Medulla oblongata (tissue), 1 donor: Measurements from ENCODE around the gene DOCK8.
"Not testable (repeated sequence)": the region's sequence is repeated elsewhere in the genome, so short reads cannot be mapped to it uniquely, and the experiment has no call there.

ENCODE experiments used
- DNase-seq: peaks from one replicate; pipeline ENCODE4 v3.0.0-alpha.2; 2015; ENCODE audit errors: extremely low spot score

DOCK8 gene

DNA sequence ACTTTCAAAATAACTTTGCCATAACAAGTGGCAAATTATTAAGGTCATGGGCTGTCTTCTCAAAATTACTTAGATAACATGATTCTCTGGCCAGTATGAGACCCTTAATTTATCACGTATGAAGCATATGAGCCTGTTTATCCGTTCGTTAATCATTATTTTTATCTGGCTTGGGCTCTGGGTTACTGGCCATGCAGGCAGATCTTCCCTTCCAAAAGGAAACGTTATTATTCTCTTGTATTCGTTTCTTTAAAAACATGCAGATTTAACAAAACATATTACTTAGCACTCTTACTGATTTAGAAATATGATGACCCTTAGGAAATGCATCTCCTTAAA, 148.6 kb downstream of the DOCK8 start:
- DNase-seq = no peak

DNA sequence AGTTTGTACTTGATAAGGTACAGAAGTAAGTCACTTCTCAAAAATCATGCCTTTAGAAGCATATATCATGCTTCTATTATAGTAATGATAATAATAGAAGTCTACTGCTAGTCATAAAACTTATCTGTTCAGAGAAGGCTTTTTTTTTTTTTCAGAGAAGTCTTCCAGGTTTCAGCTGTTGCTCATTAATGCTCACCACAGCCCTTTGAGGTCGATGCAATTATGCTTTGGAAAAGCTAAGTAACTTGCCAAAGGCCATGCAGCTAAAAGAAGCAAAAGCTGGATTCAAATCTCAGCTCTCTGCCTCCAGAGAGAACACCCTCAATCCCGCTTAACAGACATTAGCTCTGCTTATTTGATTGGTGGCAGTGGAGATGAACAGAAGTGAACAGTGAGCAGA, 150.8 kb downstream of the DOCK8 start:
- no peak for DNase-seq

DNA sequence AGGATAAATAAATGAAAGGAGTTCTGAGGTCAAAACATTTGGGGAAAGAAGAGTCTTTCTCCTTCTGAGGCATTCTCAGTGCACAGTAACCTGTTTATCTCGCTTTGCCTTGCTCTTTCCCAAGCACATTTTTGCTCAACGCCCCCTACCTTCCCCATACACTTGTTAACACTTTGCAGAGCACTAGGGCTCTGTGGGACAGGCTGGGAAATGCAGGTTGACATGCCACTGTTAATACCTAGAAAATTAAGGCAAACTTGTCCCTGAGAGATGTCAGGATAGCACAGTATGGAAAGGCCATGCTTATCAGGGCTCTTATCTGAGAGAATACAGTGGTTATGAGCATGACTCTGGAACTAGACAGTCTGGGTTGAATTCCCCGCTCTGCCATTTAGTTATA, 152.0 kb downstream of the DOCK8 start:
- no peak for DNase-seq

DNA sequence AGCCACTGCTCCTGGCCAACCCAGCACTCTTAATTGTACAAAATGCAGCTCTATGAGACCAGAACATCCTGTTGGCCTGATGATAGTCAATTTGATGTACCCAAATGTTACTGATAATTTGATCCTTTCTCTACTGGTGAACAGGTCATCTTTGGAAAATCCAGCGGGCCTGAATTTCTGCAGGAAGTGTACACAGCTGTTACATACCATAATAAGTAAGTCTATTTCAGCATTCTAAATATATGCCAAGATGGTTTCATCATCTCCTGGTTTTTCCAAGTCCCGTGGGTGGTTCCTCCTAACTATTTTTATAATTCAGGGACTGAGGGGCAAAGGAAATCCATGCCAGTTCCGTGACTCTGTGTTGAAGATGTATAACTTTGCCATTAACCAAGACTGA, 155.4 kb downstream of the DOCK8 start:
- DNase-seq = no peak

DNA sequence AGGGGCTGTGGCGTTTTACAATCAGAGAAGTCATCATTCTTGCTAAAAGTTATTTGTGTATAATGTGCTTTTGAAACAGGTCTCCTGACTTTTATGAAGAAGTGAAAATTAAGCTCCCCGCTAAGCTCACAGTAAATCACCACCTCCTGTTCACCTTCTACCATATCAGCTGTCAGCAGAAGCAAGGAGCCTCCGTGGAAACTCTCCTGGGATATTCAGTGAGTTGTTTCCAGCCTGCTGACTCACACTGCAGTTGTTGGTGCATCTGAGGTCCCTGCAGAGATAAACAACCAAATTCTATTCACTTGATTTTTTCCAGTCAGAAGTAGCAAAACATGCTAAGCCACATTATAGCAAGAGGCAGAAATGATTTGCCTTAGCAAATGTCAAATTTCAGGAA, 156.7 kb downstream of the DOCK8 start:
- no peak for DNase-seq

DNA sequence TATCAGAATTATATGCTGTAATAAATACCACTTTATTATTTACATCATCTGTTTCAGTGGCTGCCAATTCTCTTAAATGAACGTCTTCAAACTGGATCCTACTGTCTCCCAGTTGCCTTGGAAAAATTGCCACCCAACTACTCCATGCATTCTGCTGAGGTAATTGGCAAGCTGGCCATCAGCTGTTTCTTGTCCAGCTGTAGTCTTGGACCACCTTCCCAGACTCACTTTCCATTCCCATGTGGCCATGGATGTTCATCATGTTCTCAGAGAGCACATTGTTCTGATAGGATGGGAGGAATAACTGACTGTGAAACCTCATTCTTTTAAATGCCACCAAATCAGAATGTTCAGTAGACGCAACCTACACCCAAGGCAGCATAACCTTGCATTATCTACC, 157.5 kb downstream of the DOCK8 start:
- no peak for DNase-seq

DNA sequence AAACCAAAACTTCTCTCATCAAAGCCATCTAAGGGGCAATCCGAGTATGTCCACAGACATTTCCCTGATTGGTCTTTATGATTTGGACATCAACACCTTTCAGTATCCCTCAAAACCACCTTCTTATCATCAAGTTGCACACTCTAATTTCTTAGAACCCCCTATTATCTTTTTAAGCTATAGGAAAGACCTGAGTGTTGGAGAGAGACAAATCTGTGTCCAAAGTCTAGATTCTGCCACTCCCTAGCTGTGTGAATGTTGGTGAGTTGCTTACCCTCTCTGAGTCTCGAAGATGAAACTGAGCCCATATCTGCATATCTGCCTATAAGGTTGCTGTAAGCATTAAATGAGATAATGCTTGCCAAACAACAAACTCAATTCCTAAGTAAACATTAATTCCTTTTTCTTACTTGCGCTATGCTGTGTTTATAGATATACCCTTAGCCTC, 159.1 kb downstream of the DOCK8 start:
- no peak for DNase-seq

DNA sequence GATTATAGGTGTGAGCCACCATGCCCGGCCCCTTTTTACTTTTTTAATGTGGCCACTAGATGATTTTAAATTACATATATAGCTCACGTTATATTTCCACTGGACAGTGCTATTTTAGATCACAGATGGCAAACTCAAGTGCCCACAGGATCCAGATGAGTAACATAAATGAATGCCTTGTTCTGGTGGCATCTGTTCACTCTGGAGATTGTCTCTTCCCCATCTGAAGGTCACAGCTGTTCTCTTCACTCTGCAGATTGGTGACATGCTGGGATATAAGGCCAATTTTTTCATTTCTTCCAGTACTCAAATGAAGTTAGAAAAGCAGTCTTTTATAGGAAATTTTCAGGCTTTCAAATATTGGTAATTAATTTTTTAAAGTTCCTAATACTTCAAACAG, 160.1 kb downstream of the DOCK8 start:
- no peak for DNase-seq

DNA sequence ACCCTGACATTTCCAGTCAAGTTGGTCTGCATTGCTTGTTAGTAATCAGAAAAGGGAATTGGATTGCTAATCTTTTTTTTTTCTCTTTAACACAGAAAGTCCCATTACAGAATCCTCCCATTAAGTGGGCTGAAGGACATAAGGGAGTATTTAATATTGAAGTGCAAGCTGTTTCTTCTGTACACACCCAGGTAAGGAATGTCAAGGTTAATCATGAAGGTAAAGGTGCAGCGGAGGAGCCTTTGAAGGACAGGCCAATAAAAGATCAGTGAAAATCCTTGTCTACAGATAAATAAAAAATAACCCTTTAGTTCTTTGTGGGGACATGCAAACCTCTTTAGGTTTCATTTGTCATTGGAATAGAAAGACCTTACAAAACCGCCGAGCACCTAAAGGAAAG, 161.4 kb downstream of the DOCK8 start:
- no peak for DNase-seq

DNA sequence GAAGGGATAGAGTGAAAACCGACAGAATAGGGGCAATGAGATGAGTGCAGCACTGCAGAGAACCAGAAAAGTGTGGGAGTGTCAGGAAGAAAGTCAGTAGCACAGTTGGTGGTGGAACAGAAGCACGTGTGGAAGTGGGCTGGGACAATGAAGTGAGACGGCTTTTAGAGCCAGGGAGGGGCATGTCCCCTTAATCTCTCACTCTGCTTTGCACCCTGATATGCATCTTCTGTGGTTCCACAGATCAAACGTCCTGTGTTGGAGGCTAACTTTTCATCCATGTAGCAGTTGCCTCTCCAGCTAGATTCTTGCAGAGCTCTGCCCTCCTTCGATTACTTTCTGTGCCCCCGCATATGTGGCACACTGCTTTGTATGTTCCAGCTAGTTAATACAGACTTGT, 163.6 kb downstream of the DOCK8 start:
- DNase-seq = no peak

DNA sequence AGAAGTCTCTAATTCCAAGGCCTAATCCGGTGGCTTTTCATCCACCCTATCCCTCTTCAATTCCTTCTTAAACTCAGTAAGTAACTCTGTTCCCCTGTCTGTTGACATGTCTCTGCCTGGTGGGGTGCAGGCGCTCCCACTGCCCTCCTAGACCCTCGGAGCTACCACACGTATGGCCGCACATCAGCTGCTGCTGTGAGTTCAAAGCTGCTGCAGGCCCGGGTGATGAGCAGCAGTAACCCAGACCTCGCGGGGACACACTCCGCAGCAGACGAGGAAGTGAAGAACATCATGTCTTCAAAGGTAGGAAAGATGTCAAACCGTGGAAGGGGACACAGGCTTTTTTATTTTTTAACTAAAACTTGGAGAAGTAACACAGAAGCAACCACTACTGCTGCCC, 167.7 kb downstream of the DOCK8 start:
- no peak for DNase-seq

DNA sequence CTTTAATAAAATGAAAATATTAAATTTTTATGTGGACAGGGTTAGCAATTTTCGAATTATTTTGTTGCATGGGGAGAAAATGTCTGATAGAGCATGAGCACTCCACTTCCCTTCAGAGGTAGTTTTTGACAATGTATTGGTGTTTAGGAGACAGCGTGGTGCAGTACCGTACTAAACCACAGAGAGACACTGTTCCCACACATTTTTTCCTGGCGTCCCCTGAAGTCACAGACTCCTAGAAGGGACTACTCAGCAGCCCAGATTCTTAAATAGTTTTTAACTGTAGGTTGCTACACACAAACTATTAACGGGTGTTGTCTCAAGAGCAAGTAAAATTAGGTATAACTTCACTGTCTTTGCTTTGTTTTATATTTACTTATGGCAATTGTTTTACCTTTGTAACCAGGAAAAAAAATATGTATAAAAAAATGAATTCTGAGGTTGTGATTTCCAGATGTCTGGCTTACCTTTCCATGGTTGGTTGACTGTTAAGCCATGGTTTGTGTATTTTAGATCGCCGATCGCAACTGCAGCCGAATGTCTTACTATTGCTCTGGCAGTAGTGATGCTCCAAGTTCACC, 171.2 kb downstream of the DOCK8 start:
- peak; percentile 86 for DNase-seq

DNA sequence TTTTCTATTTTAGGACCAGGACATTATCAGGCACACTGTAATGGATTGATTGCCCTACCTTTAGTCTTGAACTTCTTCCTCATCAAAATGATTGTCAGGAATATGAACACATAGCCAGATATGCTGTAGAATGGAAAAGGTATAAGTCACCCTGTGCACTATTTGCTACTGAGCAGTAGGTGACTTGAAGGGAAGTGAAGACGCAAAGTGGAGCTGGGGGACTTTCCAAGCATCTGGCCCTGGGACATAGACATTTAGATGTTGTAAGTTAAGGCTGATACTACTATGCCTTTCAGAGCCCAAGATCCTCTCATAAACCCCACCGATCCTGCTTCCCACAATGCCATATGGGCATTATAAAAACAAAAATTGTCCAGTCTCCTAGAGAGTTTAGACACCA, 174.5 kb downstream of the DOCK8 start:
- DNase-seq = no peak

DNA sequence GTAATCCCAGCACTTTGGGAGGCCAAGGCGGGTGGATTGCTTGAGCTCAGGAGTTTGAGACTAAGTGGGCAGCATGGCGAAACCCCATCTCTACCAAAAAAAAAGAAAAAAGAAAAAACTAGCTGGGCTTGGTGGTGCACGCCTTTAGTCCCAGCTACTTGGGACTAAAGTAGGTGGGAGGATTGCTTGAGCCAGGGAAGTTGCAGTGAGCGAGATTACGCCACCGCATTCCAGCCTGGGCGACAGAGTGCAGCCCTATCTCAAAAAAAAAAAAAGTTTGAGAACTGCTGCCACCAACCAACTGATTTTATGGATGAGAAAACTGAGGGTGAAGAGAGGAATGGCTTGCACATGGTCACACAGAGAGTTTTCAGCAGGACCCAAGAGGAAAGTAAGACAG, 175.1 kb downstream of the DOCK8 start:
- DNase-seq = no peak

DNA sequence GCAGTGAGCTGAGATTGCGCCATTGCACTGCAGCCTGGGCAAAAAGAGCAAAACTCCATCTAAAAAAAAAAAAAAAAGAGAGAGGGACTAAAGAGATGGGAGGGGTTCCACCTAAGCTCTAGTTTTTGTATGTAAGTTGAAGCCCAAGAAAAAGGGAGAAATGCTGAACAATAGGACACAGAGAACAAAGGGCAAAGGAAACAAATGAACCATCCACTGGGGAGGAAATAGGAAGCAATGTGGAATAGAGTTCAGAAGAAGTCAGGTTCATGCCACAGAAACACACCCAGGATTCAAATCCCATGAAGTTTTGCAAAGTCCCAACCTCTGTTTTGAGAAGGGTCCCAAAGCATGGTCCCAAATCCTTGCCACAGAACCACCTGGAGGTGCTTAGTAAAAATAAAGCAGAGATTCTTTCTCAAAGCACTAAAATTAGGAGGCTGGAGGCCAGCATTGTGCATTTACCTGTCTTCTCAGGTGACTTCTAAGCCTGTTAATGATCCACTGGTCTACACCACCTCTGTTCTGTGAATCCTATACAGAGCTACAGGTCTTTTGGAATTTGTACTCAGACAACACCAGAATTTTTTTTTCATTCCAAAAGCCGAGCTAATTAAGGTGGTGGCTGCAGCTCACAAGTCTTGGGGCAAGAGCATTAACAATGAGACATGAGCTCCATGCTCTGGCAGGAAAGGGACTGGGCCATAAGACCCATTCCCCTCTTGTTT, 177.6 kb downstream of the DOCK8 start:
- DNase-seq = no peak

DNA sequence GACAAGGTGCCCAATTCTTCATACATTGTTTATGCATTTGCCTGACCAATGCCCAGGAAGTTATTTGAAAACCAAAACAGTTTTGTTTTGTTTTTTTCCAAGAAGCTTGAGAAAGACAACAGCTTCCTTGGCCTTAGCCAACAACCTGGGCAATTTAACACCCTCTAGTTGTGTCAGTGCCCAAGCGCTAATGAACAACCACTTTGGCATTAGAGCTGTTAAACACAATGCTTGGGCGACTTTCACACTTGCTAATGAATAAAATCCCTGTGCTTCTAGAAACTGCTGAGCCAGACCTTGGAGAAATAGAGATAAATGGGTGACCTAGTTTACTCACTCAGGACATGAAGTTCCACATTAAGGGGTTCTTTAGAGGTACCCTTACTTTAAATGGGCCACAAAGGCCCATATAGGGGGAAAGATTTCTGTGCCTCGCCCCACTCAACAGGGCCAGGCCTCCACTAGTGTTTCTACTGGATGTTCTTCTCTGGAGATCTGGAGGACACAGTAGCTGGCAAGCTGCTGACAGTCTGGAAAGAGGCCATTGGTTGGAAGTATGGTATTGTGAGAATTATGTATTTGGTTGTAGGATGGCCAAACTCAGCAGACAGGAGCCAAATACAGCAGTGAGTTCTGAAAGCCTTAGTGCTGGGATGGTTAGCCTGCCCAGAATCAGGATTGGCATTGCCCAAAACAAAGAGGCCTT, 179.8 kb downstream of the DOCK8 start:
- peak; percentile 69 for DNase-seq

DNA sequence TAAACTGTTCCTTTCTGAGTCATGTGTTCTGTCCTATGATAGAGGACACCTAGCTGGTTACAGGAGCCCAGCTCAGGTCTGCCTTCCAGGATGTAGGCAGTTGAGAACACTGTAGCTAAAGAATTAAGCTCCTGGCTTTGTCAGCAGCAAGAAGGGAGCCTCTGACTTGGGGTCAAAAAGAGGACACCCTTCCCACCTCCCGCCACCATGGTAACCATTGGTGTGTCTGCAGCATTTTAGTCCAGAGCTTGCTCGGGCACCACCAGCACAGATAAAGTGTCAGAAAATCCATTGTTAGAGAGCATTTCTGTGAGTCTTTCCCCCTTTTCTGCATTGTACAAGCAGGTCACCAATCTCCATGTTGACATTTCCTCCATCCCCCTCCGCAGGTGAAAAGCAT, 181.7 kb downstream of the DOCK8 start:
- DNase-seq = no peak

DNA sequence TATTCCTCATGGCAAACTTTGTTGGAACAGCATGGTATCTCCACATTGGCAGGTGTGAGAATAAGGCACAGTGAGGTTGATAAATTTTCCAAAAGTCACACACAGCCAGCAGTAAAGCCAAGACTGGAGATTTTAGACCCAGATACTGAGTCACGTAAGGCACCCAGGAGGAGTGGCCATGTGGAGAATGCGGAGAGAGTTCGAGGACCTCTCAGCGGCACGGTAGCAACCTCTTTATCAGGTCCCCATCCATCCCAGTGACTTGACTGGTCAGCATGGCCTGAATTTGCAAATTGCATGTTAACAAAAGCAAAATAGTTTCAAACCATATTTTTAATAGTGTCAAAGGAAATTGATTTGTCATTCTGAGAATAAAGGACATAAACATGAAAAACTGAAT, 183.4 kb downstream of the DOCK8 start:
- DNase-seq = no peak

DNA sequence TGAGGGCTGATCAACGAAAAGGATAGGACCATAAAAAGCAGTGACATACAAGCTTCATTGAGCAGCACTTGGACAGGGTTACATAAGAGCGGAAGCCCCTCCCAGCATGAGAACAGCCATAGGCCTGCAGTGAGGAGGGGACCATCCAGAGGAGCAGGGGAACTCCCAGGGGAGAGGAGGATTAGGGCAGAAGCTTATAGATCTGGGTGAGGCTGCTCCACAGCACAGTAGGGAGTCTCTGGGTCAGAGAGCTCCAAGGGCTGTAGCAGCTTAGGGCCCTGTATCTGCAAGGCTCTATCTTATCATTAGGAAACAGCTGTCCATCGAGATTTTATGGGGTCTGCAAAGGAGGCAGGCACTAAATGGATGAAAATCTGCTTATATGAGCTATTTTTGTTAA, 186.6 kb downstream of the DOCK8 start:
- DNase-seq = no peak

DNA sequence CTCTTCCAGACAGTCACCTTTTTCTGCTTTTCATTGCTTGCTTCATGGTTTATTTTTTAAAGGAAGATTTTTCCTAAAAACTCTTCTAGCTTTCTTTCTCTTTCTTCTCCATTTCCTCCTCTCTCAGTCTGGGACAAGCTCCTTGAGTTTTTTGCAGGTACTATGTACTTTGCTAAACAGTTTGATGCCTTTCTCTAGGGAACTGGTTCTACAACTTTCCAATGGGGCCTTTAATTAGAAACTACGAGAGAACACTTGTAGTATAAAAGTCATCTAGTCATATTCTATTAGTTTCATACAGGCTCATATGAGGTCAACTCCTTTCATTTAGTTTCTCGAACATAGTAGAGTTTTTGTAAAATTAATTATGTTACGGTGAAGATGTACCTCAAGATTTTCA, 189.6 kb downstream of the DOCK8 start:
- DNase-seq = no peak

DNA sequence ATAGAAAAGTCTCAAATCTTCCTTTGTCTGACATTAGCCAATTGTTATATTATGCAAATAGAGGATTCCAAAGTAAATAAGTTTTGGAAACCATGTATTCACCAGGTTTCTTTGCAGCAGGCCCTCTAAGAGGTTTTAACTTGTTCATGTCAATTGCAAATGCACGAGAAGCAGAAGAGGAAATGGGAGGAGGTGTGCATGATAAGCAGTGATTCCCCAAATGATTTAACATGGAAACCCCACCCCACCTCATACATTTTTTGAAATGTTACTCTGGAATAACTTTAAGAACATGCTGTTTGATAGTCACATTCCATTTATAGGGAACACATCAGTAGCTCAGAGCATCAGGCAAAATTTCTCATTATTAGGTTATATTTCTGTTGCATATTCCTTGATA, 190.7 kb downstream of the DOCK8 start:
- no peak for DNase-seq

DNA sequence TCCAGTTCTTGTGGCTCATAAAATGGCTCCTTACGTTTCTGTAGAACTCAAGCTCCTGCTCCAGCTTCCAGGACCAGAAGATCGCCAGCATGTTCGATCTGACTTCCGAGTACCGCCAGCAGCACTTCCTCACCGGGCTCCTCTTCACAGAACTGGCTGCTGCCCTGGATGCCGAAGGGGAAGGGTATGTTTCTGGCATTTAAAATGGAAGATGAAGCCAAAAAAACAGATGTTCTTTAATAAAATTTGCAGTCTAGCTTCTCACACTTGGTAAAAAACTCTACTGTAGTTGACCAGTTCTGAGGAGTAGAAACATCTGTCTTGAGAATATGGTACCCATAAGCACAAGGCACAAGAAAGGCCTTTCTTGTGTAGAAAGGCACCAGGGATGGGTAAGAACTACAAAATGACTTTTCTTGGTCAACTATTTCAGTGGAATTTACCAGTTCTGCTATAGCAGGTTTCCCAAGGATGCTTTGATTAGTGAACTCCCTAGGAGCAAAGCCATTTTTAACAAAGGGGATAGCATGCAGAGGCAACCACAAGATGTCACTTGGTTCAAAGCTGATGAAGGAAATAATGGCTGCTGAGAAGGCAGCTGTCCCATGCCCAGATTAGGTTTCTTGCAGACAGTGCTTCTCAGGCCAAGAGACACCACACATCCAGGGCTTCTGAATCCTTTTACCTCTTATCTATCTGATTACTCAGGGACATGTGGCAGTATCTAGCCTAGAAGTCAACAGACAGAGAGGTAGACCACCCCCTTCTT, 192.4 kb downstream of the DOCK8 start:
- DNase-seq = peak; percentile 24

DNA sequence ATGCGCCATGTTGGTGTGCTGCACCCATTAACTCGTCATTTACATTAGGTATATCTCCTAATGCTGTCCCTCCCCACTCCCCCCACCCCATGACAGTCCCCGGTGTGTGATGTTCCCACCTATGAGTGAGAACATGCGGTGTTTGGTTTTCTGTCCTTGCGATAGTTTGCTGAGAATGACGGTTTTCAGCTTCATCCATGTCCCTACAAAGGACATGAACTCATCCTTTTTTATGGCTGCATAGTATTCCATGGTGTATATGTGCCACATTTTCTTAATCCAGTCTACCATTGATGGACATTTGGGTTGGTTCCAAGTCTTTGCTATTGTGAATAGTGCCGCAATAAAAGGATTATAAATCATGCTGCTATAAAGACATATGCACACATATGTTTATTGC, 195.0 kb downstream of the DOCK8 start:
- DNase-seq = not testable (repeated sequence)
